Fibroblast of lung (primary cell): ENCODE measurements around the gene PLEKHA4. TPM values are rescaled to one million over a fixed set of nuclear protein-coding genes. Genes with fewer than 3 reads are reported as not detected.
"Not testable (repeated sequence)": the region's sequence is repeated elsewhere in the genome, so short reads cannot be mapped to it uniquely, and the experiment has no call there.

Source experiments
- DNase-seq, 2 donors: peaks; one replicate each; pipeline versions ENCODE4 v3.0.0 to v3.0.0-alpha.2; 2010; ENCODE audit warnings: low read depth in 2 of 2
- H2AFZ ChIP-seq: 2 replicates; pipeline ENCODE4 v1.5.1; 2012; ENCODE audit warnings: low read length, control low read depth, inconsistent platforms
- H3K27ac ChIP-seq: 2 replicates; pipeline ENCODE4 v1.5.1; 2011; ENCODE audit warnings: low read length, control low read depth; ENCODE audit not compliant: insufficient read depth
- H3K27me3 ChIP-seq: 2 replicates; pipeline ENCODE4 v1.5.1; 2011; ENCODE audit warnings: mild to moderate bottlenecking, low read length; ENCODE audit not compliant: control insufficient read depth, insufficient read depth
- H3K36me3 ChIP-seq: 2 replicates; pipeline ENCODE4 v1.5.1; 2011; ENCODE audit warnings: low read length; ENCODE audit not compliant: control insufficient read depth, insufficient read depth
- H3K4me1 ChIP-seq: 2 replicates; pipeline ENCODE4 v1.5.1; 2011; ENCODE audit warnings: low read length; ENCODE audit not compliant: control insufficient read depth, insufficient read depth; ENCODE audit errors: extremely low read depth
- H3K4me2 ChIP-seq: 2 replicates; pipeline ENCODE4 v1.5.1; 2011; ENCODE audit warnings: low read length, control low read depth; ENCODE audit not compliant: insufficient read depth; ENCODE audit errors: extremely low read depth
- H3K4me3 ChIP-seq, 4 experiments: fragments of 200-600 bp in 1 of 4; sonication (generic) in 1 of 4; replicated peaks in 1 of 4; 2 replicates each; pipeline ENCODE4 v1.5.1; 2011 to 2016; ENCODE audit warnings: low read length in 4 of 4, low read depth in 3 of 4, mild to moderate bottlenecking in 3 of 4, control low read depth in 2 of 4, inconsistent platforms in 1 of 4, mixed read lengths in 1 of 4; ENCODE audit not compliant: insufficient read depth in 1 of 4; ENCODE audit errors: control extremely low read depth in 1 of 4
- H3K79me2 ChIP-seq: 2 replicates; pipeline ENCODE4 v1.5.1; 2012; ENCODE audit warnings: mild to moderate bottlenecking, low read length, inconsistent platforms; ENCODE audit not compliant: control insufficient read depth, insufficient read depth
- H3K9ac ChIP-seq: 2 replicates; pipeline ENCODE4 v1.5.1; 2011; ENCODE audit warnings: mild to moderate bottlenecking, low read length, control low read depth; ENCODE audit not compliant: insufficient read depth
- H3K9me3 ChIP-seq: 2 replicates; pipeline ENCODE4 v1.5.1; 2012; ENCODE audit warnings: low read depth, low read length; ENCODE audit not compliant: control insufficient read depth, insufficient read depth
- H4K20me1 ChIP-seq: 2 replicates; pipeline ENCODE4 v1.5.1; 2011; ENCODE audit warnings: low read length; ENCODE audit not compliant: control insufficient read depth, insufficient read depth; ENCODE audit errors: extremely low read depth
- CTCF ChIP-seq, 2 donors: IDR thresholded peaks in 1 of 2; conservative IDR thresholded peaks in 1 of 2; 1 replicate in 1 of 2; 2 replicates in 1 of 2; pipeline ENCODE4 v1.5.1; 2011 to 2012; ENCODE audit warnings: low read length in 2 of 2, control low read depth in 1 of 2, inconsistent platforms in 1 of 2, low read depth in 1 of 2, mild to moderate bottlenecking in 1 of 2
- EZH2 ChIP-seq: IDR thresholded peaks from 2 replicates; pipeline ENCODE4 v1.5.1; 2012; ENCODE audit warnings: low read length, control low read depth, mild to moderate bottlenecking; ENCODE audit errors: missing control alignments
- polyA plus RNA-seq, 2 donors: library from polyadenylated mRNA; depleted of rRNA in 1 of 2; stranded (reverse) in 1 of 2; unstranded in 1 of 2; fragments of >200 nt; gene quantifications; 2 replicates each; pipeline ENCODE4 v1.2.1, GENCODE V29; 2011 to 2012; ENCODE audit warnings: missing spikeins in 1 of 2
- total RNA-seq: library from RNA; depleted of rRNA; stranded (reverse); fragments of >200 nt; gene quantifications from 2 replicates; pipeline ENCODE4 v1.2.1, GENCODE V29; 2014

Gene PLEKHA4
- total and polyA plus RNA-seq, 2 donors (not counting 1 experiment from before 2014, with no cell fraction given), result 6.6 to 20.0 TPM

- Histone ChIP-seq H3K9ac (peak within 1 kb of the TSS; percentile 100), H3K27ac (peak within 1 kb of the TSS; percentile 100), H3K36me3 (peaks cover 22% of the 10 kb centered on the region), H4K20me1 (no peaks in the 10 kb centered on the region), H3K79me2 (peaks cover 45% of the 10 kb centered on the region), H3K4me3 (peak within 1 kb of the TSS; percentile 78 to 99 (median 98)), H3K27me3 (no peaks in the 10 kb centered on the region), H3K4me2 (peak within 1 kb of the TSS; percentile 94), H2AFZ (peak within 1 kb of the TSS; percentile 49), H3K4me1 (peaks cover 5% of the 10 kb centered on the region), H3K9me3 (no peaks in the 10 kb centered on the region)
- TF ChIP-seq CTCF (conservative IDR thresholded peaks at IDR 0.05 in 1 of 2, IDR thresholded peaks at IDR 0.05 in 1 of 2; ENCODE audit: low read depth in 1 of 2, low read length in 2 of 2) (no peak), EZH2 (no peak)
- peak; percentile 92 to 98 for DNase-seq
These were observed 3.9 kb upstream of the PLEKHA4 start, which contains the start of gene PPP1R15A for GRCh38 chr19:48872182-48872883. Gene PPP1R15A, plus strand, starts transcription at chr19:48872421. Its CDS starts 813 bp downstream, at chr19:48873234.

- peak overlapping the region; percentile 100 for H3K27ac ChIP-seq
- H3K4me2 ChIP-seq, DNase-seq, H3K9me3 ChIP-seq, H3K27me3 ChIP-seq, H3K4me1 ChIP-seq, H4K20me1 ChIP-seq: not testable (repeated sequence)
- peak overlapping the region; percentile 43 for H3K9ac ChIP-seq
- peaks cover 51% of the 10 kb centered on the region for H3K79me2 ChIP-seq
- H3K36me3 ChIP-seq, result peaks cover 21% of the 10 kb centered on the region
- H2AFZ ChIP-seq, result peak overlapping the region; percentile 49
- peak overlapping the region in 1 of 4 experiments; percentile 14 for H3K4me3 ChIP-seq
These were observed 3.2 kb upstream of the PLEKHA4 start for GRCh38 chr19:48871471-48872181.

- Histone ChIP-seq H3K79me2 (peaks cover 46% of the 10 kb centered on the region), H3K36me3 (peaks cover 19% of the 10 kb centered on the region)
- TF ChIP-seq EZH2, result no peak
- TF ChIP-seq CTCF (conservative IDR thresholded peaks at IDR 0.05 in 1 of 2, IDR thresholded peaks at IDR 0.05 in 1 of 2; ENCODE audit: low read depth in 1 of 2, low read length in 2 of 2), result no peak
These were observed 1.6 kb upstream of the PLEKHA4 start for GRCh38 chr19:48870048-48870447.

More at GRCh38 chr19:48870048-48870447, 1.6 kb upstream of the PLEKHA4 start:
- Histone ChIP-seq H3K9ac (no peak overlapping the region), H3K27me3 (no peaks in the 10 kb centered on the region), H3K27ac (no peak overlapping the region), H3K4me1 (peaks cover 7% of the 10 kb centered on the region), H3K4me3 (no peak overlapping the region), H4K20me1 (no peaks in the 10 kb centered on the region), H3K4me2 (no peak overlapping the region), H2AFZ (no peak overlapping the region), H3K9me3 (no peaks in the 10 kb centered on the region)
- no peak for DNase-seq
